Fibroblast of pulmonary artery (primary cell): ENCODE results near the gene ERMN.
A peak's percentile ranks its signal among the peaks of the same experiment; 100 is the strongest.

Experiments
- DNase-seq: peaks from one replicate; pipeline ENCODE4 v3.0.0-alpha.2; 2010; ENCODE audit warnings: low read depth
- H3K4me3 ChIP-seq: replicated peaks from 2 replicates; pipeline ENCODE4 v1.5.1; 2011; ENCODE audit warnings: low read depth, mild to moderate bottlenecking, control low read depth, low read length, moderate library complexity
- TF ChIP-seq, protein P1 (sequence below): IDR thresholded peaks from 2 replicates; pipeline ENCODE4 v1.5.1; 2011; ENCODE audit warnings: mild to moderate bottlenecking, control low read depth, low read length, inconsistent platforms; ENCODE audit errors: missing control alignments

The ERMN gene

DNA sequence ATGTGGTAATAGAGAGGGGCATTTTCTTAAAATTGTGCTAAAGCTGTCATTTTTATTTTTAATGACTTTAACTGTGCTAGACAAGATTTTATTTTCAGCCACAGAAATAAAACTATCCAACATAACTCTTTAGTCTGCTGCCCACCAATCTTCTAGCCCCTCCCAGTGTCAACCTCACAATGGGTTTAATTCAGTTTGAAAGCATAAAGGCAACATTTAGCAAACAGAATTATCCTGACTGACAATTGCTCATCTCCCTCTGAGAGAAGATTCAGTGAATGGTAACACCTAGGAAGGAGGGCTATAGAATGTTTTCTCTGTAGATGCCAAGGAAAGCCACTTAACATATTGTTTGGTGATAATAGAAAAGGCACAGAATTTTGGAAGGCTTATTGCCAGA, 5.2 kb downstream of the ERMN start:
- DNase-seq: no peak
- TF ChIP-seq, protein P1, sequence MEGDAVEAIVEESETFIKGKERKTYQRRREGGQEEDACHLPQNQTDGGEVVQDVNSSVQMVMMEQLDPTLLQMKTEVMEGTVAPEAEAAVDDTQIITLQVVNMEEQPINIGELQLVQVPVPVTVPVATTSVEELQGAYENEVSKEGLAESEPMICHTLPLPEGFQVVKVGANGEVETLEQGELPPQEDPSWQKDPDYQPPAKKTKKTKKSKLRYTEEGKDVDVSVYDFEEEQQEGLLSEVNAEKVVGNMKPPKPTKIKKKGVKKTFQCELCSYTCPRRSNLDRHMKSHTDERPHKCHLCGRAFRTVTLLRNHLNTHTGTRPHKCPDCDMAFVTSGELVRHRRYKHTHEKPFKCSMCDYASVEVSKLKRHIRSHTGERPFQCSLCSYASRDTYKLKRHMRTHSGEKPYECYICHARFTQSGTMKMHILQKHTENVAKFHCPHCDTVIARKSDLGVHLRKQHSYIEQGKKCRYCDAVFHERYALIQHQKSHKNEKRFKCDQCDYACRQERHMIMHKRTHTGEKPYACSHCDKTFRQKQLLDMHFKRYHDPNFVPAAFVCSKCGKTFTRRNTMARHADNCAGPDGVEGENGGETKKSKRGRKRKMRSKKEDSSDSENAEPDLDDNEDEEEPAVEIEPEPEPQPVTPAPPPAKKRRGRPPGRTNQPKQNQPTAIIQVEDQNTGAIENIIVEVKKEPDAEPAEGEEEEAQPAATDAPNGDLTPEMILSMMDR: no peak
- no peak overlapping the region for H3K4me3 ChIP-seq

DNA sequence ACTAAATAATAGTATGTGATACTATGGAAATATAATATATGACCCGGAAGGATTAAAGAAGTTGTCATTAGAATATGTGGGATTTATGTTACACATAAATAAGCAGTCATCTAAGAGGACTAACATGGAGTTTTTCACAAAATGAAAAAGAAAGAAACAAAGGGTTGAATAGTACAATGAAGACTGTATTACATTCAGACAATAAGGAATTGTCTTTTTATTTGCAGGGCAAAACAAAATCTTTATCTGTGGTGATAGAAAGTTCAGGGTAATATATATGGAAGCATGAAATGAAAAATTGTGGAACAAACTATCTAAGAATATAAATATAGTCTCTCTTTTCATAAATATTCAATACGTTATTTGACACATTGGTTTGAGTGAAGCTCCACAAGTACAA, 5.8 kb downstream of the ERMN start:
- no peak overlapping the region for H3K4me3 ChIP-seq
- DNase-seq: no peak
- TF ChIP-seq, protein P1: no peak

- no peak overlapping the region for H3K4me3 ChIP-seq
- TF ChIP-seq, protein P1: no peak
Observed at GRCh38 chr2:157318884-157319283, 6.7 kb downstream of the ERMN start.

GRCh38 chr2:157315901-157316300, 9.7 kb downstream of the ERMN start:
- TF ChIP-seq, protein P1: no peak
- H3K4me3 ChIP-seq: no peak overlapping the region
- no peak for DNase-seq

More at GRCh38 chr2:157318884-157319283, 6.7 kb downstream of the ERMN start:
- no peak for DNase-seq

DNA sequence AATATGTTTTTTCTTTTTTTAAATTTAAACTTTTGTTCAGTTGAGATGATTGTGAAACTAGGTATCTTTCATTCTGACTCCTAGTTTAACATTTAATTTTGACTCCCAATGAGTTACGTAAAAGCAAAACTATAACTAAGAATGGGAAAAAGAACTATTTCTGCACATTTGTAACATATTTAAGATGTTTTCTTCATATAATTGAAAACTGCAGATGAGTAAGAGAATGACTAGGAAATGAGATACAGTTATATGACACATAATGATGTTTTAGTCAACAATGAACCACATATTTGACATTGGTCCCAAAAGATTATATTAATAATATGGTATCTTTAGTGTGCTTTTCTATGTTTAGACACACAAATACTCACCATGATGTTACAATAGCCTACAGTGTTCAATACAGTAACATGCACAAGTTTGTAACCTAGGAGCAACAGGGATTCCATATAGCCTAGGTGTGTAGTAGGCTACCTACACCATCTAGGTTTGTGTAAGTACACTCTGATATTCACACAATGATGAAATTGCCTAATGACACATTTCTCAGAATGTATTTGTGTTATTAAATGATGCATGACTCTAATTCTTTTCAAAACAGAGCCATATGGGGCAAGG, 12.6 kb downstream of the ERMN start:
- H3K4me3 ChIP-seq: no peak overlapping the region
- peak; percentile 14 for DNase-seq
- TF ChIP-seq, protein P1: no peak

DNA sequence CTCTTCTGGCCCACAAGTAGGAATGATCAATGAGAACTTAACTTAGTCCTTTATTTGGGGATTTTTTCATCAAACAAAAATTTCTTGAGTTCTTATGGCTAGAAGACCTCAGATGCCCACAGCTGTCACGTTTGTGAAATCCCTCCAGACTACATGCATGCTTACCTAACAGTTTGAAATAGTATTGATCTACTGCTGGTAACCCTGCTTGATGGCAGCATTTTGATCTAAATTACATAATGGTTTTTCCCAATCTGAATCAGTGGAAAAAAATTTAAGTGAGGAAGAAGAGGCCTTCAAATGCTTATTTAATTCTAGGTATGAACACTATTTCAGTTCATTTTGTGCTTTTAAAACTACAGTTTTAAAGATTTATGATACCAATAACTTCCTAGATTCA, 13.9 kb downstream of the ERMN start:
- TF ChIP-seq, protein P1: no peak
- no peak overlapping the region for H3K4me3 ChIP-seq
- DNase-seq: no peak

DNA sequence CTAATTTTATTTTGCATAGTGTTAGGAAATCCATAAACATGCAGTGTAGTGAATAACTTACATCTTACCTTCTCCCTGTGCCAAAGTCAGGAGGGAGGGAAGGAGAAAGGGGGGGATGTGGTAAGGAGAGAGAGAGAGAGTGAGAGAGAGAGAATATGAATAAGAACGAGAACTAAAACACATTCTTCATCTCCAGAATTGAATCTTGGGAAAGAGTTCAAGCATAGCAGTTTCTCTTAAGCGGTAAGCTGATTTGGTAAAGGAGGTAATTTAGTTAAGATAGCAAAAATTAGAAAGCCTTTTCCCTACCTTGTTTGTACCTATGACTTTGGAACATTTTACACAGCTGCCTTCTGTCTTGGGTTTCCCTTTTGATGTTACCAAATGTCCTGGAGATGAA, 15.7 kb downstream of the ERMN start:
- TF ChIP-seq, protein P1: no peak
- DNase-seq: no peak
- H3K4me3 ChIP-seq: no peak overlapping the region
